Fibroblast of skin of right quadriceps (primary cell): Measurements from ENCODE around the gene OR2T10.
"Not testable (repeated sequence)": the region's sequence is repeated elsewhere in the genome, so short reads cannot be mapped to it uniquely, and the experiment has no call there.

Source experiments
- DNase-seq: peaks from one replicate; pipeline ENCODE4 v3.0.0-alpha.2; 2013

OR2T10 gene

GRCh38 chr1:248597589-248597988 is at the start of gene OR2T10:
Gene OR2T10, minus strand, starts transcription at chr1:248597700. Its CDS starts 3,932 bp downstream, at chr1:248593768.
- DNase-seq, result no peak

- not testable (repeated sequence) for DNase-seq
These were observed 47.7 kb upstream of the OR2T10 start, which contains the start of gene OR2T35 for GRCh38 chr1:248645178-248645577. Gene OR2T35, minus strand, starts transcription at chr1:248645278. Its CDS starts 6,020 bp downstream, at chr1:248639258.

GRCh38 chr1:248642971-248643651 is 45.6 kb upstream of the OR2T10 start:
- not testable (repeated sequence) for DNase-seq

GRCh38 chr1:248641583-248641982 is 44.1 kb upstream of the OR2T10 start:
- not testable (repeated sequence) for DNase-seq

GRCh38 chr1:248640906-248641305 is 43.4 kb upstream of the OR2T10 start:
- DNase-seq, result not testable (repeated sequence)

GRCh38 chr1:248639652-248640051 is 42.2 kb upstream of the OR2T10 start:
- not testable (repeated sequence) for DNase-seq

- not testable (repeated sequence) for DNase-seq
These were observed 39.1 kb upstream of the OR2T10 start for GRCh38 chr1:248636612-248637011.

GRCh38 chr1:248634991-248635390 is 37.5 kb upstream of the OR2T10 start, which contains the start of gene OR2T11:
Gene OR2T11, minus strand, starts transcription at chr1:248635091. Its CDS starts 7,963 bp downstream, at chr1:248627128.
- DNase-seq, result not testable (repeated sequence)

GRCh38 chr1:248631354-248632008 is 34.0 kb upstream of the OR2T10 start:
- DNase-seq, result no peak

GRCh38 chr1:248630551-248630950 is 33.1 kb upstream of the OR2T10 start:
- DNase-seq, result no peak

- no peak for DNase-seq
These were observed 30.7 kb upstream of the OR2T10 start for GRCh38 chr1:248627971-248628844.

- DNase-seq, result no peak
These were observed 28.5 kb upstream of the OR2T10 start for GRCh38 chr1:248625971-248626370.

- DNase-seq, result no peak
These were observed 27.7 kb upstream of the OR2T10 start for GRCh38 chr1:248625166-248625565.

- no peak for DNase-seq
These were observed 25.1 kb upstream of the OR2T10 start for GRCh38 chr1:248622570-248623001.

- no peak for DNase-seq
These were observed 24.3 kb upstream of the OR2T10 start for GRCh38 chr1:248621770-248622169.

GRCh38 chr1:248618878-248619277 is 21.4 kb upstream of the OR2T10 start:
- DNase-seq, result no peak

GRCh38 chr1:248618119-248618518 is 20.6 kb upstream of the OR2T10 start:
- no peak for DNase-seq

GRCh38 chr1:248613742-248614141 is 16.2 kb upstream of the OR2T10 start:
- no peak for DNase-seq

- DNase-seq, result no peak
These were observed 14.4 kb upstream of the OR2T10 start for GRCh38 chr1:248611883-248612414.

GRCh38 chr1:248610301-248610700 is 12.8 kb upstream of the OR2T10 start:
- no peak for DNase-seq

- DNase-seq, result no peak
These were observed 1.9 kb upstream of the OR2T10 start for GRCh38 chr1:248599396-248599795.

- no peak for DNase-seq
These were observed 885 bp downstream of the OR2T10 start for GRCh38 chr1:248596615-248597014.

GRCh38 chr1:248593226-248593625 is 4.3 kb downstream of the OR2T10 start:
- no peak for DNase-seq
